ENCODE data around the gene CLDND1.

The CLDND1 gene

GRCh38 chr3:98551236-98551635 lies 28.5 kb upstream of the CLDND1 start:
- no peak for DNase-seq

- DNase-seq, result no peak
Measured at GRCh38 chr3:98550833-98551232, 28.1 kb upstream of the CLDND1 start.

GRCh38 chr3:98548544-98548943 lies 25.8 kb upstream of the CLDND1 start:
- no peak for DNase-seq

- DNase-seq, result no peak
Measured at GRCh38 chr3:98545940-98546339, 23.2 kb upstream of the CLDND1 start.

GRCh38 chr3:98542623-98543022 lies 19.9 kb upstream of the CLDND1 start:
- DNase-seq, result no peak

GRCh38 chr3:98541695-98542094 lies 19.0 kb upstream of the CLDND1 start:
- DNase-seq, result no peak

GRCh38 chr3:98540346-98540745 lies 17.6 kb upstream of the CLDND1 start:
- DNase-seq, result no peak

- no peak for DNase-seq
Measured at GRCh38 chr3:98536456-98537017, 13.8 kb upstream of the CLDND1 start.

- no peak for DNase-seq
Measured at GRCh38 chr3:98534734-98535133, 12.0 kb upstream of the CLDND1 start.

- no peak for DNase-seq
Measured at GRCh38 chr3:98534168-98534567, 11.5 kb upstream of the CLDND1 start.

- no peak for DNase-seq
Measured at GRCh38 chr3:98532709-98533571, 10.2 kb upstream of the CLDND1 start.

GRCh38 chr3:98532275-98532637 lies 9.6 kb upstream of the CLDND1 start:
- no peak for DNase-seq

- no peak for DNase-seq
Measured at GRCh38 chr3:98531622-98532274, 9.0 kb upstream of the CLDND1 start, which contains the start of gene GPR15. Gene GPR15, plus strand, starts transcription at chr3:98531978. Its CDS starts 56 bp downstream, at chr3:98532034.

- DNase-seq, result no peak
Measured at GRCh38 chr3:98530676-98531075, 8.0 kb upstream of the CLDND1 start.

- DNase-seq, result no peak
Measured at GRCh38 chr3:98529856-98530459, 7.3 kb upstream of the CLDND1 start.

- no peak for DNase-seq
Measured at GRCh38 chr3:98528474-98529346, 6.0 kb upstream of the CLDND1 start.

- no peak for DNase-seq
Measured at GRCh38 chr3:98525494-98525893, 2.8 kb upstream of the CLDND1 start.

- DNase-seq, result no peak
Measured at GRCh38 chr3:98521897-98522543, 682 bp downstream of the CLDND1 start.

GRCh38 chr3:98519351-98519750 lies 3.4 kb downstream of the CLDND1 start:
- DNase-seq, result no peak

- no peak for DNase-seq
Measured at GRCh38 chr3:98518816-98519215, 3.9 kb downstream of the CLDND1 start.

- no peak for DNase-seq
Measured at GRCh38 chr3:98514948-98515347, 7.8 kb downstream of the CLDND1 start.

GRCh38 chr3:98513736-98514135 lies 9.0 kb downstream of the CLDND1 start:
- DNase-seq, result no peak
